GM18909 (cell line): ENCODE data around the gene OR2T10.
"Not testable (repeated sequence)": the region's sequence is repeated elsewhere in the genome, so short reads cannot be mapped to it uniquely, and the experiment has no call there.

ENCODE experiments used
- ATAC-seq: cut with Tn5 transposase; IDR thresholded peaks from one replicate; pipeline ENCODE4 v1.9.1; 2021; ENCODE audit warnings: mild to moderate bottlenecking; ENCODE audit not compliant: unreplicated experiment, poor library complexity

OR2T10 gene

GRCh38 chr1:248599396-248599795 is 1.9 kb upstream of the OR2T10 start:
- ATAC-seq, result no peak

- ATAC-seq, result no peak
Observed at GRCh38 chr1:248596615-248597014, 885 bp downstream of the OR2T10 start.

- no peak for ATAC-seq
Observed at GRCh38 chr1:248593226-248593625, 4.3 kb downstream of the OR2T10 start.

GRCh38 chr1:248592655-248593054 is 4.8 kb downstream of the OR2T10 start:
- no peak for ATAC-seq

GRCh38 chr1:248590055-248590454 is 7.4 kb downstream of the OR2T10 start:
- ATAC-seq, result no peak

- no peak for ATAC-seq
Observed at GRCh38 chr1:248589334-248589733, 8.2 kb downstream of the OR2T10 start.

- no peak for ATAC-seq
Observed at GRCh38 chr1:248585266-248585665, 12.2 kb downstream of the OR2T10 start.

GRCh38 chr1:248576260-248576980 is 21.1 kb downstream of the OR2T10 start:
- ATAC-seq, result no peak

- ATAC-seq, result not testable (repeated sequence)
Observed at GRCh38 chr1:248574657-248575056, 22.8 kb downstream of the OR2T10 start, which contains the start of gene OR2T34. TSS of gene OR2T34 (minus strand) at chr1:248574757. CDS start at chr1:248574757, 0 bp downstream.

- ATAC-seq, result not testable (repeated sequence)
Observed at GRCh38 chr1:248573856-248574255, 23.6 kb downstream of the OR2T10 start.

- peak; percentile 94 for ATAC-seq
Observed at GRCh38 chr1:248572049-248572448, 25.5 kb downstream of the OR2T10 start.

GRCh38 chr1:248570811-248571210 is 26.7 kb downstream of the OR2T10 start:
- not testable (repeated sequence) for ATAC-seq

- ATAC-seq, result not testable (repeated sequence)
Observed at GRCh38 chr1:248569049-248569448, 28.5 kb downstream of the OR2T10 start.

GRCh38 chr1:248565530-248566373 is 31.7 kb downstream of the OR2T10 start:
- peak; percentile 71 for ATAC-seq

- not testable (repeated sequence) for ATAC-seq
Observed at GRCh38 chr1:248562672-248563071, 34.8 kb downstream of the OR2T10 start, which contains the start of gene OR2T29. TSS of gene OR2T29 (minus strand) at chr1:248562772. CDS start at chr1:248559491, 3,281 bp downstream.

- ATAC-seq, result not testable (repeated sequence)
Observed at GRCh38 chr1:248551027-248551426, 46.5 kb downstream of the OR2T10 start.

GRCh38 chr1:248547383-248547782 is 50.1 kb downstream of the OR2T10 start:
- ATAC-seq, result not testable (repeated sequence)
